ENCODE results near the gene CFAP69. TPM values are rescaled to one million over a fixed set of nuclear protein-coding genes. Genes with fewer than 3 reads are reported as not detected.

CFAP69 gene
- total RNA-seq, 1 experiment from 2014 or later, result 3.1 TPM

DNA sequence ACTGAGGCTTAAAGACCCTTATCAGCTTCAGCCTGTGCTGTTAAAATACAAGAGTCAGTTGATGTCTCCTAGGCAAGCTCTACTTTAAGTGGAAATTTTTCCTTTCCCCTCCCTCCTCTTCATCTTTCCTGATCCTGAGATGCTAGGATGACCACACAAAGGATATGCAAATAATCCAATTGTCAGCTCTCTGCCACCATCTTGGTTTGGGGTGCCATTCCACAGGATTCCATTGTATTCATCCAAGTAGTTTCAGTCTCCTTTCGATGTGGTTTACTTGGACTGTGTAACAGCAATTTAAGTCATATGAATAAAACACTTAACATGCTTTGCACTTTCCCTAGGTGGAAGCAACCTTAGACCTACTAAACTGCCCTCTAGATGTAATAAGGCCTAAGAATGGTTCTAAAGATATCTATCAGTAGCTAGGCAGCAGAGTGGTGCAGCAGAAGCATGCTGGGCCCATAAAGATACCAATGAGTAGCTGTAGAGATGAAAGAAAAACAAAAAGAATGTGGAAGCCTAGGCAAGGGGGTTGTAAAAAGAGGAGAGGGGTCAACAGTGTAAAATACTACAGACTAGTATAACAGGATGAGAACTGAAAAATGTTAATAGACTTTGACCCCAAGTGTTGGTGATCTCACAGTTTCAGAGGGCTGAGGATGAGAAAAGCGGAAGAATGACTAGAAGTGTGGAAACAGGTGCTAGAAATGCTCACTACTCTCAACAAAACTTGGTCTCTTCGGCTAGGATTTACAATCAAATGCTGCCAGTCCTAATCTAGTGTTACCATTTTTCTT lies 2.4 kb upstream of the CFAP69 start:
- no peak overlapping the region for H2AFZ ChIP-seq (ENCODE audit: low read length)
- no peak for ATAC-seq
- H3K9ac ChIP-seq (ENCODE audit: low read length), result no peak overlapping the region
- no peaks in the 10 kb centered on the region for H3K79me2 ChIP-seq (ENCODE audit: low read length)
- H3K27ac ChIP-seq (ENCODE audit: low read length), result no peak overlapping the region
- POLR2A ChIA-PET (ENCODE audit: unreplicated experiment), result interaction anchor here (0.5 kb wide), 1 partner anchor 34 kb away, joined by 3 read pairs; no protein-coding TSS in a partner anchor
- H3F3A ChIP-seq (ENCODE audit: low read length, unreplicated experiment), result no peaks in the 10 kb centered on the region
- no peaks in the 10 kb centered on the region for H3K27me3 ChIP-seq (ENCODE audit: low read length)
- H3K36me3 ChIP-seq (ENCODE audit: low read depth, low read length), result no peaks in the 10 kb centered on the region
- DNase-seq, result no peak
- H3K4me3 ChIP-seq (ENCODE audit: low read length), result no peak overlapping the region
- H3K4me1 ChIP-seq (ENCODE audit: insufficient read depth, low read length), result peaks cover 18% of the 10 kb centered on the region
- H3K9me3 ChIP-seq (ENCODE audit: low read length), result no peaks in the 10 kb centered on the region
- H3K4me2 ChIP-seq (ENCODE audit: low read length), result no peak overlapping the region
- H4K20me1 ChIP-seq (ENCODE audit: low read length), result no peaks in the 10 kb centered on the region
- CTCF ChIA-PET, result no interaction called here
- H3K9me2 ChIP-seq (replicated peaks; ENCODE audit: low read length), result no peaks in the 10 kb centered on the region
- intact Hi-C loops (cut with micrococcal nuclease), result no loop called here
- no TSS peak for BruUV-seq (replicated peaks)
- TF ChIP-seq EZH2phosphoT487 (IDR thresholded peaks at IDR 0.05; ENCODE audit: borderline replicate concordance, low read length) (no peak), EZH2 (IDR thresholded peaks at IDR 0.05; ENCODE audit: low read length, unreplicated experiment) (no peak)
- TF ChIP-seq, protein P1, sequence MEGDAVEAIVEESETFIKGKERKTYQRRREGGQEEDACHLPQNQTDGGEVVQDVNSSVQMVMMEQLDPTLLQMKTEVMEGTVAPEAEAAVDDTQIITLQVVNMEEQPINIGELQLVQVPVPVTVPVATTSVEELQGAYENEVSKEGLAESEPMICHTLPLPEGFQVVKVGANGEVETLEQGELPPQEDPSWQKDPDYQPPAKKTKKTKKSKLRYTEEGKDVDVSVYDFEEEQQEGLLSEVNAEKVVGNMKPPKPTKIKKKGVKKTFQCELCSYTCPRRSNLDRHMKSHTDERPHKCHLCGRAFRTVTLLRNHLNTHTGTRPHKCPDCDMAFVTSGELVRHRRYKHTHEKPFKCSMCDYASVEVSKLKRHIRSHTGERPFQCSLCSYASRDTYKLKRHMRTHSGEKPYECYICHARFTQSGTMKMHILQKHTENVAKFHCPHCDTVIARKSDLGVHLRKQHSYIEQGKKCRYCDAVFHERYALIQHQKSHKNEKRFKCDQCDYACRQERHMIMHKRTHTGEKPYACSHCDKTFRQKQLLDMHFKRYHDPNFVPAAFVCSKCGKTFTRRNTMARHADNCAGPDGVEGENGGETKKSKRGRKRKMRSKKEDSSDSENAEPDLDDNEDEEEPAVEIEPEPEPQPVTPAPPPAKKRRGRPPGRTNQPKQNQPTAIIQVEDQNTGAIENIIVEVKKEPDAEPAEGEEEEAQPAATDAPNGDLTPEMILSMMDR (conservative IDR thresholded peaks at IDR 0.05; ENCODE audit: low read depth, low read length), result no peak

- DNase-seq, result no peak
- H3K4me3 ChIP-seq (ENCODE audit: low read length), result no peak overlapping the region
- H4K20me1 ChIP-seq (ENCODE audit: low read length), result no peaks in the 10 kb centered on the region
- no peaks in the 10 kb centered on the region for H3K9me2 ChIP-seq (replicated peaks; ENCODE audit: low read length)
- no peaks in the 10 kb centered on the region for H3K9me3 ChIP-seq (ENCODE audit: low read length)
- ChIA-PET POLR2A (ENCODE audit: unreplicated experiment) (no interaction called here), CTCF (interaction anchor here (1.0 kb wide), 1 partner anchor 31 kb away, joined by 3 read pairs; no protein-coding TSS in a partner anchor)
- no peaks in the 10 kb centered on the region for H3K27me3 ChIP-seq (ENCODE audit: low read length)
- peak overlapping the region; percentile 99; the same call in 1 of the 2 replicates for H3K4me2 ChIP-seq (ENCODE audit: low read length)
- no peaks in the 10 kb centered on the region for H3K36me3 ChIP-seq (ENCODE audit: low read depth, low read length)
- H3K9ac ChIP-seq (ENCODE audit: low read length), result no peak overlapping the region
- no TSS peak for BruUV-seq (replicated peaks)
- H2AFZ ChIP-seq (ENCODE audit: low read length), result peak overlapping the region; percentile 93; the same call in 1 of the 2 replicates
- H3K27ac ChIP-seq (ENCODE audit: low read length), result no peak overlapping the region
- no peak for ATAC-seq
- TF ChIP-seq, protein P1 (conservative IDR thresholded peaks at IDR 0.05; ENCODE audit: low read depth, low read length), result no peak
- no peak for TF ChIP-seq EZH2 (IDR thresholded peaks at IDR 0.05; ENCODE audit: low read length, unreplicated experiment)
- no peak for TF ChIP-seq EZH2phosphoT487 (IDR thresholded peaks at IDR 0.05; ENCODE audit: borderline replicate concordance, low read length)
- intact Hi-C loops (cut with micrococcal nuclease), result no loop called here
- peaks cover 18% of the 10 kb centered on the region for H3K4me1 ChIP-seq (ENCODE audit: insufficient read depth, low read length)
- H3F3A ChIP-seq (ENCODE audit: low read length, unreplicated experiment), result no peaks in the 10 kb centered on the region
- no peaks in the 10 kb centered on the region for H3K79me2 ChIP-seq (ENCODE audit: low read length)
Measured at GRCh38 chr7:90243556-90243955, 1.4 kb upstream of the CFAP69 start.

DNA sequence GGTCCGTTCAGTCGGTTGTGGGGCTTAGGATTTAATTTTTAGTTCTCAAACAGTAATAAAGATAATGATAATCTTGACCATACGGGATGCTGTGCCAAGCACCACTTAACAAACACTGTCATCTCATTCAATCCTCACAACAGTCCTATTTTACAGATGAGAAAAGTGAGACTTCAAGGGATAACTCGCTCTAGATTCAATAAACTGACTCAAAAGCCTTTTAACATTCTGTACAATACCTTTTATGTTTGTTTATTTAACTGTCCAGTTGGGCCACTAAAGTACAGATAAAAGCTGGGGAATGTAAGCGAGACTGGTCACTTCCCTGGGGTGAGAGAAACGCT lies 437 bp upstream of the CFAP69 start:
- H3K27ac ChIP-seq (ENCODE audit: low read length), result no peak overlapping the region
- H3K9me3 ChIP-seq (ENCODE audit: low read length), result no peaks in the 10 kb centered on the region
- intact Hi-C loops (cut with micrococcal nuclease), result loop anchor here (2.0 kb wide), 1 partner anchor 18 kb away; no protein-coding TSS in a partner anchor
- H3K9me2 ChIP-seq (replicated peaks; ENCODE audit: low read length), result no peaks in the 10 kb centered on the region
- ATAC-seq (peak; percentile 5; the same call in 1 of the 2 replicates), DNase-seq (no peak)
- H3K4me2 ChIP-seq (ENCODE audit: low read length), result peak overlapping the region; percentile 99
- no peaks in the 10 kb centered on the region for H3K36me3 ChIP-seq (ENCODE audit: low read depth, low read length)
- H4K20me1 ChIP-seq (ENCODE audit: low read length), result no peaks in the 10 kb centered on the region
- no peaks in the 10 kb centered on the region for H3F3A ChIP-seq (ENCODE audit: low read length, unreplicated experiment)
- H3K4me1 ChIP-seq (ENCODE audit: insufficient read depth, low read length), result peaks cover 19% of the 10 kb centered on the region
- POLR2A ChIA-PET (ENCODE audit: unreplicated experiment), result no interaction called here
- peak overlapping the region; percentile 77 for H3K9ac ChIP-seq (ENCODE audit: low read length)
- peak overlapping the region; percentile 97 for H3K4me3 ChIP-seq (ENCODE audit: low read length)
- CTCF ChIA-PET, result no interaction called here
- TF ChIP-seq, protein P1 (conservative IDR thresholded peaks at IDR 0.05; ENCODE audit: low read depth, low read length), result no peak
- TF ChIP-seq EZH2phosphoT487 (IDR thresholded peaks at IDR 0.05; ENCODE audit: borderline replicate concordance, low read length), result no peak
- no peak for TF ChIP-seq EZH2 (IDR thresholded peaks at IDR 0.05; ENCODE audit: low read length, unreplicated experiment)
- no peaks in the 10 kb centered on the region for H3K79me2 ChIP-seq (ENCODE audit: low read length)
- BruUV-seq (replicated peaks), result TSS peak; percentile 15
- H3K27me3 ChIP-seq (ENCODE audit: low read length), result no peaks in the 10 kb centered on the region
- peak overlapping the region; percentile 93 for H2AFZ ChIP-seq (ENCODE audit: low read length)

All from PC-3 (cell line).